ENCODE data around the gene RASAL3.

The RASAL3 gene

GRCh38 chr19:15471639-15472101 is 7.3 kb upstream of the RASAL3 start:
- no peak for DNase-seq

DNA sequence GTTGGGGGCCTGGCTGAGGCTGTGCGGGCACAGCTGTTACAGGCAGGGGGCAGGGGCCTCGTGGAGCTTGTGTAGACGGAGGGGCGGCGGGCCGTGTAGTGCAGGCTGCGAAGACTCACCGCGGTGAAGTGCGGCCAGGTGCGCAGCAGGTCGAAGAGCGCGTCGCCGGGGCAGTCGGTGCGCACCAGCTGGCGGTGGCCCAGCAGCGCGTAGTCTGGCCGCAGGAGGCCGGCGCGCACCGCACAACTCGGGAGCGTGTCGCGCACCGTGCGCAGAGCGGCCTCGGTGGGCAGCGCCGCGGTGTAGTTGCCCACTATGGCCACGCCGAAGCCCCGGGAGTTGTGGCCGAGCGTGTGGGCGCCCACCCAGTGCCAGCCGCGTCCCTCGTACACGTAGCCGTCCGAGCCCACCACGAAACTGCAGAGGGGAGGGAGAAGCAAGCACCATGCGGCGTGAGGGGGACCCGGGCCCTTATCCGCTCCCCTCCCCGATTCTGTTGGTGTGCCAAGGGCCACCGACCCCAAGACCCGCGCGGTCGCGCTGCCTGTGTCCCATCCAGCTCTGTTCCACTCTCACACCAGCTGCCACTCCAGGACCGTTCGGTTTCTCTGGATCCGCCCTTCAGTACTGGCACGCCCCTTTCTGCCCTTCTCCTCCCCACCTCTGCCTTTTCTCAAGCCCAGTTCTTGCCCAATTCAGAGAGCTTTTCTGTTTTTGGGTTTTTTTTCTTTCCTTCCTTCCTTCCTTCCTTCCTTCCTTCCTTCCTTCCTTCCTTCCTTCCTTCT is 5.4 kb upstream of the RASAL3 start:
- DNase-seq = no peak

GRCh38 chr19:15468675-15469512 is 4.5 kb upstream of the RASAL3 start:
- DNase-seq = no peak

GRCh38 chr19:15467734-15468214 is 3.4 kb upstream of the RASAL3 start:
- DNase-seq = no peak

GRCh38 chr19:15466851-15467733 is 2.7 kb upstream of the RASAL3 start:
- DNase-seq = no peak

DNA sequence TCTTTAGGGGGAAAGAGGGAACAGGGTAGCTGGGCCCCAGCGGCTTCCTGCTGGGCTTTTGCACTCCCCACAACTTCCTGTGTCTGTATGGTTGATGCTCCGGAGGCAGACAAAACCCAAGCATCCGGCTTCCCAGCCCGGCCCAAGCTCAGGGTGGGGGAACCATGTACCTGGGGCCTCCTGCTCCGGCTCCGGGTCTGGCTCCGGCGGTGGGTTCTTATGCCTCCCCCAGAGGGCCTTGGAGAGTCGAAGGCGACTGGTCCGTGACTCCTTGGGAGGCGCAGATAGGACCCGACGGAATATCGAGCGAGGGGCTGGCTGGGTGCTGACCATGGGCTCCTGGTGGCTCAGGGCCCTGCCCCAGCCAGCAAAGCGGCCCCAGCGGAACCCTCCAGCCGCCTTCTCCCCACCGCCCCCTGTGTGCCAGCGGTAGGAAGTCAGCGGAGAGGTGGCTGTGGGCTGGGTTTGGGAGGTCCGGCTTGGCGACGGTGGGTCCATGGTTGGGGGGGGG is 428 bp downstream of the RASAL3 start:
- DNase-seq = no peak

- DNase-seq = no peak
Observed at GRCh38 chr19:15461694-15462093, 2.6 kb downstream of the RASAL3 start.

- no peak for DNase-seq
Observed at GRCh38 chr19:15457701-15458484, 6.5 kb downstream of the RASAL3 start.

DNA sequence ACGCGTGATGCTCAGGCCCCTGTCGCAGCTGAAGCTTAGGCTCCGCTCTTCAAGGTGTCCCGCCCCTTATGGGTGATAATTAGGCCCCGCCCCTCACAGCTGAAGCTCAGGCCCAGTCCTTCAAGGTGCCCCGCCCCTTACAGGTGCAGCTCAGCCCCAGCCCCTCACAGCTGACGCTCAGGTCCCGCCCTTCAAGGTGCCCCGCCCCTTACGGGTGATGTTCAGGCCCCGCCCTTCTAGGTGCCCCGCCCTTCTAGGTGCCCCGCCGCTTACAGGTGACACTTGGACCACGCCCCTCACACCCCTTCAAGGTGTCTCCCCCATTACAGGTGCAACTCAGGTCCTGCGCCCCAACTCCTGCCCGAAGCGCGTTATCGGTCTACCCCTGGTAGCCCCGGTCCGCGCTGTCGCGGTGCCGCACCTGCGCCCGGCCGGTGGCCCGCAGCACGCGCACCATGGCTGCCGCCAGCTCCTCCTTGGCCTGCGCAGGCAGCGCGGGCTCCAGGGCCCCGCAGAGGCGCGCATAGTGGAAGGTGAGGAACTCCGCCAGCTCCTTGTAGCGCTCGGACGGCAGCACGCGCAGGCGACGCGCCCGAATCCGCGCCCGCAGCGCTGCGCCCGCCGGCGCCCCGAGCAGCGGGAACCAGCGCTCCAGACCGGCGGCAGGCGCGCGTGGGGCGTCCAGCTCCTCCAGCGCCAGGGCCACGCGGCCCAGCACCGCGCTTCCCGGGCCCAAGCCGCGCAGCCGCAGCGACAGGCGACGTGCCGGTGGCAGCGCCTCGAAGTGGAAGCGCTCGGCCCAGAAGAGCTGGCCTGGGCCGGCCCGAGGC is 7.3 kb downstream of the RASAL3 start:
- no peak for DNase-seq

GRCh38 chr19:15456441-15456840 is 7.9 kb downstream of the RASAL3 start:
- no peak for DNase-seq

DNA sequence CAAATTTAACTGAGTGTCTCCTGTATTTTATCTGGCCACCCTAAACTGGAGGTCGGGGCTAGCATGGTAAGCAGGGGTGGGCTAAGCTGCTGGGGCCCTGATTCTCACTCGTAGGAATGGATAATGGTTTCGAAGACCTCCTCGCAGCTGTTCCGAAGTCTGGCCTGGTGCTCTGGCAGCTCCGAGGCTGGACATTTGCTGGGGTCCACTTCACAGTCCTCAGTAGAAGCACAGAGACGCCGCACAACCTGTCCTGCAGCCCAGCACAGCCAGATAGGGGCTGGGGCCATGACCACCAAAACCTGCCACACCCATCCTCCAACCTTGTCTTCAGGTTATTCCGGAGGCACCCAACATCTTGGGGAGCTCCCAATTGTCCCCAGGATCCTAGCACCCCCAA is 8.3 kb downstream of the RASAL3 start:
- no peak for DNase-seq

- no peak for DNase-seq
Observed at GRCh38 chr19:15453906-15454860, 10.2 kb downstream of the RASAL3 start.

DNA sequence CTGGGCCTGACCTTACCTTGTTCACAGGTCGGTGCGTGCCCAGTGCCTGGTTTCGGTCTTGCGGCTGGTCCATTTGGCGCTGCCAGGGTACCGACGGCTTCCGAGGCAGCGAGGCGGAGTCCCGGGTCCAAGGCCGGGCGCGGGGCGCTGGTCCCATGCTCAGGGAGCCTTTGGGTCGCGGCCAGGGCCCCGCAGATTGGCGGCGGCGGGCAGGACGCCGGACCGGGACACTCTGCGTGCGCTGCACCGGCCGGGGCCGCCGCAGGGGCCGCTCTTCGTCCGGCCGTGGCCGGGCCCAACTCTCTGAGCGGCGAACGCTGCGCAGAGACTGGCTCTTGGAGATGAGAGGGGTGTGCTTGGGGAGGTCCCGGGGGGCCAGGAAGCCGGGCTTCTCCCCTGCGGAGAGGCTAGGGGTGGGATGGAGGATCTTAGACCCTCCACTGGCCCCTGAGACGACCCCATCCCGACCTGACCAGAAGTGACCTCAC is 11.2 kb downstream of the RASAL3 start:
- DNase-seq = no peak

- DNase-seq = peak; percentile 61
Observed at GRCh38 chr19:15452111-15453047, 12.0 kb downstream of the RASAL3 start.

- DNase-seq = no peak
Observed at GRCh38 chr19:15450528-15450890, 13.8 kb downstream of the RASAL3 start.

DNA sequence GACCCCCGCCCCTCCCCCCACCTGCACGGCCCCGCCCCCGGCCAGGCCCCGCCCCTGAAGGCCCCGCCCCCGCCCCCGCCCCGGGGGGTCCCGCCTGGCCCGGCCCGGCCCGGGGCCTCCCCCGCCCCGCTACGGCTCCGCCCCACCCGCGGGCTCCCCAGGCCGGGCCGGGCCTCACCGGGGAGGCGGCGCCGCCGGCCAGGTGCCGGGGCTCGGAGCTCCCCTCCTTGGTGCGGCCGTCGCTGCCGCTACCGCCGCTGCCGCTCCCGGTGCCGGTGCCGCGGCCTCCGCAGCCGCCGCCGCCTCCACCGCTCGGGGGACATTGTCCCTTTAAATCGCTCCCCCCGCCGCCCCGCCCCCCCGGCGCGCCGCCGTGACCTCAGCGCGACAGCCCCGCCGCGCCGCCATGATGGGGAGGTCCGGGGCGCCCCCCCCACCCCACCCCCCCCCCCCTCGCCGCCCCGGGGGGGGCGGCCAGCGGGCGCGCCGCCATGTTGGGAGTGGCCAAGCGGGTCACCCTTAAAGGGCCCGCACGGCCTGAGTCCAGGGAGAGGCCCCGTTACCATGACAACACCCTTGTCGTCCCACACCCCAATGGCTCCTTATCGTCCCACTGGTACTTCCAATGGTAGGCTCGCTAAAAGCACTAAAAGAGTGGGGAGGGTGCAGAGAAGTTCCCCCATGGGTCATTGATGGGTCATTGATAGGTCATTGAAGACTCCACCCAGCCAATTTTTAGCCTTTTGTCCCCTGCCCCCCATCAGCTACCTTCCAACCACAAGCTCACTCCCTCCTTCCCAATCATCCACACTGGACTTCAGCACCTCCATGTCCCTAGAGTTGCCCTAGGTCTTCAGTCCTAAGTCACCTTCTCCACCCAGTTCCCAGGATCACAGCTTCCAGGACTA is 14.5 kb downstream of the RASAL3 start, which contains the start of gene WIZ:
WIZ (minus strand) TSS at position 337 of the 908 bp plus-strand sequence. CDS start 1,649 bp downstream, outside the sequence.
- no peak for DNase-seq

Data from DMS 273 treated with DMSO at 0.1 percent for 48 hours (cell line).